ENCODE results near the gene FOXN3. TPM values are rescaled to one million over a fixed set of nuclear protein-coding genes. Genes with fewer than 3 reads are reported as not detected.

Gene FOXN3
- total and polyA plus RNA-seq, 9 donors, result 56.9 to 172 (median 99.2) TPM

DNA sequence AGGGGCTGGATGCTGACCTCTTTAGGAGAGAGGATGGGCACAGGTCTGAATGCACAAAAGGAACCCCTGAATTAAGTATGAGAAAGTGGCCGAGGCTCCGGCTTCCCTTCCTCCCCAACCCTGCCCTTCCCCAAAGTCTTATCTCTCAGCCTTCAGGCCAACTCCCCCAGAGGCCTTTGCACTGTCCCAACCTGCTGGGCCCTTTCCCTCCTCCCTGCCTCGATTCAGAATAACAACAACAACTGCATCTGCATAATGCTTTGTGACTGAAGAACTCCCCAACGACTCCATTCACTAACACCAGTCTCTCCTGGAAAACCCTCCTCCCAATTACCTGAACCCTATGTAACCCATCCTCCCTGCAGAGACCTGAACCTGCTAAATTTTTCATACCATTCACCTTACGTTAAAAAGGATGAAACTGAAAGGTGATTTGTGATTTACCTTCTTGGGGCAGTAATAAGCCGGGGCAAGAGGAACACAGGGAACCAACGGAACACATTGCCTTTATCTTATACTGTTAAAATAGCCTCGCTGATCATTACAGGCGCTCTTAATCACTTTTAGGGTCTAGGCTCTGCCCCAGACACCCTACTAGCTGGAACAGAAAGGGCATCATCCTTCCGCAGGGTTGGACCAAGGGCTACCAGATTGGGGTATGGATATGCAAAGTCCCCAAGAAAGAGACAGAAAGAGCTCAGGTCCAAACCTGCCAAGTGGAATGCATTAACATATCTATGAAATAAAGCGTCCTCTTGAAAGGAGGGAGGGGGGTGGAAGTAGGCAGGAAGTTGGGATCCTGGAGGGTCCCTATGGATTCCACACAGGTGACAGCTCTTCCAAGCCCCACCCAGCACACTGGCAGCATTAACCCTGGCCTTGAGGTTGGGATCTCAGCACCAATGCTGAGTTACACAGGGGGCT, 24.2 kb upstream of the FOXN3 start:
- Histone ChIP-seq H3K27me3 (no peaks in the 10 kb centered on the region), H3K36me3 (no peaks in the 10 kb centered on the region), H3K4me3 (no peak overlapping the region), H3K9me3 (no peaks in the 10 kb centered on the region), H3K4me1 (ENCODE audit: insufficient read depth) (peaks cover 6% of the 10 kb centered on the region), H3K27ac (no peak overlapping the region)
- DNase-seq, result peak in 1 of 5 donors; percentile 16
- no peak for TF ChIP-seq POLR2A (IDR thresholded peaks at IDR 0.05)
- no peak for TF ChIP-seq EP300 (IDR thresholded peaks at IDR 0.05)
- TF ChIP-seq, protein P1, sequence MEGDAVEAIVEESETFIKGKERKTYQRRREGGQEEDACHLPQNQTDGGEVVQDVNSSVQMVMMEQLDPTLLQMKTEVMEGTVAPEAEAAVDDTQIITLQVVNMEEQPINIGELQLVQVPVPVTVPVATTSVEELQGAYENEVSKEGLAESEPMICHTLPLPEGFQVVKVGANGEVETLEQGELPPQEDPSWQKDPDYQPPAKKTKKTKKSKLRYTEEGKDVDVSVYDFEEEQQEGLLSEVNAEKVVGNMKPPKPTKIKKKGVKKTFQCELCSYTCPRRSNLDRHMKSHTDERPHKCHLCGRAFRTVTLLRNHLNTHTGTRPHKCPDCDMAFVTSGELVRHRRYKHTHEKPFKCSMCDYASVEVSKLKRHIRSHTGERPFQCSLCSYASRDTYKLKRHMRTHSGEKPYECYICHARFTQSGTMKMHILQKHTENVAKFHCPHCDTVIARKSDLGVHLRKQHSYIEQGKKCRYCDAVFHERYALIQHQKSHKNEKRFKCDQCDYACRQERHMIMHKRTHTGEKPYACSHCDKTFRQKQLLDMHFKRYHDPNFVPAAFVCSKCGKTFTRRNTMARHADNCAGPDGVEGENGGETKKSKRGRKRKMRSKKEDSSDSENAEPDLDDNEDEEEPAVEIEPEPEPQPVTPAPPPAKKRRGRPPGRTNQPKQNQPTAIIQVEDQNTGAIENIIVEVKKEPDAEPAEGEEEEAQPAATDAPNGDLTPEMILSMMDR (IDR thresholded peaks at IDR 0.05), result no peak
- intact Hi-C loops (cut with DNase I), result no loop called here
- WGBS, 3 donors, result 79 to 83% (median 80%) methylated on average over 11 of the region's 11 CpGs

DNA sequence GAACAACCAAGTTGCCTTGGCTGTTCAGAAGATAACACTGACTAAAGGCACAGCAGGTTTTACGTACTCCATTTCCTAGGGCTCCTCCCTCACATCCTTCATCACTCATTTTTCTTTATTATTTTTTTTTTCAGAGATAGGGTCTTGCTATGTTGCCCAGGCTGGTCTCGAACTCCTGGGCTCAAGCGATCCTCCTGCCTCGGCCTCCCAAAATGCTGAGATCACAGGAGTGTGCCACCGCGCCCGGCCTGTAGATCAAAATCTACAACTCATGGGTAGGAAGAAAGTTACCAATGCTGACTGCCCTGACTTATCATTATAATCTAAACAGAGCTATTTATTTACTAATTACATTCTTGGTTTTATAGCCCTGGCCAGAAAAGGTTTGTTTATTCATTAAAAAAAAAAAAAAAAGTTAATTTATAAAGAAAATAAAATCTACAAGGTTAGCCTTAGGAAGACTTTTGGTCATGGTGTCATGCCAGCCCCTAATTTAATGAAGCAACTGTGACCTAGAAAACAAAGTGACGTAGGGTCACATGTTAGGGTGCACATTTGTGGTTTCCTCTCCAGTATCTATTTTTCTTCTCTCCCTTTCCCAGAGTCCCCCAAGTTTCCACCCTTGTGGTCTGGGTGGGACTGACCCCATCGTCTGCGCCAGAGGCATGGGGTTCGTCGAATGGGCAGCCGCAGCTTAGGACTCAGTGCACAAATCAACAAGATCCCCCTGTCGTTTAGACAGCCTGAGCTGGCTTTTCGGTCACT, 19.0 kb upstream of the FOXN3 start:
- Histone ChIP-seq H3K27me3 (no peaks in the 10 kb centered on the region), H3K4me1 (ENCODE audit: insufficient read depth) (peaks cover 1% of the 10 kb centered on the region), H3K4me3 (no peak overlapping the region), H3K9me3 (no peaks in the 10 kb centered on the region), H3K36me3 (no peaks in the 10 kb centered on the region), H3K27ac (no peak overlapping the region)
- intact Hi-C loops (cut with DNase I), result no loop called here
- 79 to 83% (median 82%) methylated on average over 15 of the region's 15 CpGs for WGBS, 3 donors
- no peak for TF ChIP-seq POLR2A (IDR thresholded peaks at IDR 0.05)
- TF ChIP-seq EP300 (IDR thresholded peaks at IDR 0.05), result no peak
- TF ChIP-seq, protein P1 (IDR thresholded peaks at IDR 0.05), result no peak
- DNase-seq, result peak in 1 of 5 donors; percentile 7

DNA sequence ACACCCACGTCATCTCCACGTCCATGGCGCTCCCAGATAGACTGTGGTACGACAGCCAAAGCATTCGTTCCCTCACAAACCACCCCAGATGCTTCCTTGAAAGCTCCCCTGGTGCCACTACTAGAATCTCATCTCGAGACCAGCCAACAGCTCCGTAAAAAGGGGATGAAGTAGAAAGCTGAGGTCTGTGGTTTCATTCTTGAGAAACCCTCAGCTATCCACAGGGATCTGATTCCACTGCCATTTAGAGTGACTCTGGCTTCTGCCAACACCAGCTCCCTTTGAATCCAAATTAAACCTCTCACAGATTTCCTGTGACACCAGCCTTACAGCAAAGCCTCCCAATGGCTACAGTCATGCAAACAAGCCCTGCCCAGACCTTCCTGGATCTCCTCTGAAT, 18.5 kb upstream of the FOXN3 start:
- no peak overlapping the region for H3K27ac ChIP-seq
- DNase-seq, result peak in 1 of 5 donors; percentile 8
- TF ChIP-seq, protein P1 (IDR thresholded peaks at IDR 0.05), result no peak
- TF ChIP-seq POLR2A (IDR thresholded peaks at IDR 0.05) (no peak), EP300 (IDR thresholded peaks at IDR 0.05) (no peak)
- no peaks in the 10 kb centered on the region for H3K9me3 ChIP-seq
- peaks cover 5% of the 10 kb centered on the region for H3K4me1 ChIP-seq (ENCODE audit: insufficient read depth)
- intact Hi-C loops (cut with DNase I), result no loop called here
- WGBS, 3 donors, result 94 to 97% (median 97%) methylated on average over 7 of the region's 7 CpGs
- no peaks in the 10 kb centered on the region for H3K36me3 ChIP-seq
- H3K4me3 ChIP-seq, result no peak overlapping the region
- no peaks in the 10 kb centered on the region for H3K27me3 ChIP-seq

DNA sequence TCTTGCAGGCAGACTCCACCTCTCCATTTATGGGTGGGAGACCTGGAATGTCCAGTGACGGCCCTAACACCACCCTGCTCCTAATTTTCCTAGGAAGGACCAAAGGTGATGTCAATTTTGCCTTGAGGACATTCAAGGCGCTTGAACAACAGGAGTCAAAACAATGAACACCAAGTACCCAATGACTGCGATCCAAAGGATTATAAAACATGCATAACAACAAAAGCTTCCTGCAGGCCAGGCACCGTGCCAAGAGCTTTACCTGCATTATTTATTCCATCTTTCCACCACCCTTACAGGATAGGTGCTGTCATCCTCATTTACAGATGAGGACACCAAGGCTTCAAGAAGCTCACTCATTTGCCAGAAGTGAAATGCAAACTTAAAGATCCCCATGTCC, 15.2 kb upstream of the FOXN3 start:
- H3K36me3 ChIP-seq, result no peaks in the 10 kb centered on the region
- WGBS, 3 donors, result 94 to 96% (median 95%) methylated on average over 4 of the region's 4 CpGs
- no peak overlapping the region for H3K4me3 ChIP-seq
- H3K27ac ChIP-seq, result no peak overlapping the region
- no peak for TF ChIP-seq EP300 (IDR thresholded peaks at IDR 0.05)
- TF ChIP-seq, protein P1 (IDR thresholded peaks at IDR 0.05), result no peak
- no peak for TF ChIP-seq POLR2A (IDR thresholded peaks at IDR 0.05)
- no peaks in the 10 kb centered on the region for H3K9me3 ChIP-seq
- DNase-seq, result no peak
- H3K4me1 ChIP-seq (ENCODE audit: insufficient read depth), result peaks cover 20% of the 10 kb centered on the region
- H3K27me3 ChIP-seq, result no peaks in the 10 kb centered on the region
- intact Hi-C loops (cut with DNase I), result no loop called here

Data from ovary (tissue), 9 donors.